OCI-LY1 (cell line): ENCODE data around the gene HS1BP3.

Source experiments
- H2AFZ ChIP-seq: fragments of 200-600 bp; sonication (generic), shearing (Covaris generic); 2 replicates; pipeline ENCODE4 v1.6.0; 2014; ENCODE audit warnings: antibody characterized with exemption, mild to moderate bottlenecking, low read length
- H3F3A ChIP-seq: fragments of 200-600 bp; sonication (generic), shearing (Covaris generic); 2 replicates; pipeline ENCODE4 v1.6.0; 2014; ENCODE audit warnings: mild to moderate bottlenecking, antibody characterized with exemption, low read length, moderate library complexity; ENCODE audit not compliant: insufficient read depth
- H3K27ac ChIP-seq: fragments of 200-600 bp; sonication (generic); 2 replicates; pipeline ENCODE4 v1.5.1; 2014; ENCODE audit warnings: low read length, mixed run types, mild to moderate bottlenecking, low read depth; ENCODE audit not compliant: poor library complexity, severe bottlenecking
- H3K27me3 ChIP-seq: fragments of 200-600 bp; sonication (generic); 2 replicates; pipeline ENCODE4 v1.6.0; 2014; ENCODE audit warnings: antibody characterized with exemption, mild to moderate bottlenecking, low read length, moderate library complexity; ENCODE audit not compliant: insufficient read depth
- H3K36me3 ChIP-seq: fragments of 200-600 bp; sonication (generic); 2 replicates; pipeline ENCODE4 v1.6.1; 2014; ENCODE audit warnings: mild to moderate bottlenecking, antibody characterized with exemption, low read length, moderate library complexity, mixed read lengths; ENCODE audit not compliant: insufficient read depth
- H3K4me1 ChIP-seq: fragments of 200-600 bp; sonication (generic); 2 replicates; pipeline ENCODE4 v1.5.1; 2014; ENCODE audit warnings: mild to moderate bottlenecking, low read length, moderate library complexity; ENCODE audit not compliant: insufficient read depth, severe bottlenecking
- H3K4me2 ChIP-seq: fragments of 200-600 bp; sonication (generic), shearing (Covaris generic); 2 replicates; pipeline ENCODE4 v1.6.1; 2014; ENCODE audit warnings: low read length
- H3K4me3 ChIP-seq: fragments of 200-600 bp; sonication (generic); 2 replicates; pipeline ENCODE4 v1.5.1; 2014; ENCODE audit warnings: low read length, low read depth, mild to moderate bottlenecking, mixed read lengths; ENCODE audit not compliant: poor library complexity, severe bottlenecking
- H3K79me2 ChIP-seq: fragments of 200-600 bp; shearing (Covaris generic); 2 replicates; pipeline ENCODE4 v1.6.1; 2016; ENCODE audit warnings: mixed run types, low read length, mixed read lengths; ENCODE audit not compliant: insufficient read depth
- H3K9ac ChIP-seq: fragments of 200-600 bp; sonication (generic), shearing (Covaris generic); 2 replicates; pipeline ENCODE4 v1.6.1; 2014; ENCODE audit warnings: mild to moderate bottlenecking, low read length, mixed read lengths
- H3K9me2 ChIP-seq: fragments of 200-600 bp; sonication (generic), shearing (Covaris generic); 2 replicates; pipeline ENCODE4 v1.6.1; 2014; ENCODE audit warnings: low read depth, mild to moderate bottlenecking, low read length, mixed read lengths
- H3K9me3 ChIP-seq: fragments of 200-600 bp; shearing (Covaris generic); 2 replicates; pipeline ENCODE4 v1.6.1; 2014; ENCODE audit warnings: low read length, mixed read lengths
- H4K20me1 ChIP-seq: fragments of 200-600 bp; sonication (generic), shearing (Covaris generic); 2 replicates; pipeline ENCODE4 v1.6.0; 2016; ENCODE audit warnings: mild to moderate bottlenecking, low read length; ENCODE audit not compliant: insufficient read depth
- CTCF ChIP-seq: fragments of 200-600 bp; sonication (generic), shearing (Covaris generic); IDR thresholded peaks from 2 replicates; pipeline ENCODE4 v1.5.1; 2017; ENCODE audit warnings: mild to moderate bottlenecking, antibody characterized with exemption, low read length, moderate library complexity, mixed read lengths
- EZH2 ChIP-seq: fragments of 200-600 bp; sonication (generic), shearing (Covaris generic); IDR thresholded peaks from 2 replicates; pipeline ENCODE4 v1.8.0; 2017; ENCODE audit warnings: borderline replicate concordance, mixed run types, mild to moderate bottlenecking, antibody characterized with exemption, low read length, moderate library complexity, mixed read lengths

The HS1BP3 gene

GRCh38 chr2:20642055-20642971 is 8.6 kb downstream of the HS1BP3 start:
- H3K4me1 ChIP-seq, result no peaks in the 10 kb centered on the region
- H3K27me3 ChIP-seq, result no peaks in the 10 kb centered on the region
- no peak overlapping the region for H2AFZ ChIP-seq
- H3K36me3 ChIP-seq, result no peaks in the 10 kb centered on the region; the same call in 1 of the 2 replicates
- H3K9me2 ChIP-seq, result no peaks in the 10 kb centered on the region
- H3K4me2 ChIP-seq, result no peak overlapping the region
- H3K4me3 ChIP-seq, result no peak overlapping the region
- no peak overlapping the region for H3K27ac ChIP-seq
- TF ChIP-seq EZH2 (no peak), CTCF (peak; percentile 79)
- no peaks in the 10 kb centered on the region for H3F3A ChIP-seq
- no peaks in the 10 kb centered on the region for H3K79me2 ChIP-seq
- no peak overlapping the region for H3K9ac ChIP-seq
- no peaks in the 10 kb centered on the region for H3K9me3 ChIP-seq
- no peaks in the 10 kb centered on the region for H4K20me1 ChIP-seq

DNA sequence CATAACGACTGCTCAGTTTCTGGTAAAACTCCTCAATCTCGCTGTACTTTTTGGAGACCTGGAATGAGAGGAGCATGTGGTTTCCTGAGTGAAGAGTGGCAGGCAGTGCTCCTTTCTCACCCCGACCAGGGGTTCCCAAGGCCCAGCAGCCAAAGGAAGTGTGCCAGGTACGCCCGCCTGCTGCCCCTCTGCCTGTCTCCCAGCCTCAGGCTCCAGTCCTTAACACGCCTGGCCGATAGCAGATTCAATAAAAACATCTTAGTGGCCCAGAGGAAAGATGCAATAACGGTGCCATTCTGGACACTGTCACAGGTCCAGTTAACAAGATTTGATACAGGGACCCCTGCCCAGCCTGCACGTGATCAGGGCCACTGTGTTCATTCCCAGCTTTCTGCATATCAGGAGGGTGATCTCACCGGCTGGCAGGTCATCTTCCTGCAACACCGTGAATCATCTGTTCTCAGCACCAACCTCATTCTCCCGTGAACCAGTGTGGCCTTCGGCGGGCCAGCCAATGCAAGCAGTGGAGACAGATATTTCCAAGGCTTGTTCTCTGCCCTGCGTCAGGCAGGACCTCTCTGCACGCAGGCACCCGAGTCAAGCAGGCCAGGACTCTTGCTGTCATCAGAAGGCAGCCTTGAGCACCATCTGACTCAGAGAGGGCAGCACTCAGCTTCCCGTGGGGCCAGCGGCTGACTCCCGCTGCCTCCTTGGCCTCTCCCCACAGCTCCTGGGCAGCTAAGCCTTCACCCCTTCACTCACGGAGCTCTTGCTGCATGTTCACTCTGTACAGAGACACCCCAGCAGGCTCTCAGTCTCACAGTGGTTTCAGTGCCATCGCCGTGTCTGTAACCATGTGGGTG is 9.5 kb downstream of the HS1BP3 start:
- TF ChIP-seq EZH2, result no peak
- no peak for TF ChIP-seq CTCF
- Histone ChIP-seq H3K9me3 (no peaks in the 10 kb centered on the region), H3K4me2 (no peak overlapping the region), H4K20me1 (no peaks in the 10 kb centered on the region), H3K79me2 (no peaks in the 10 kb centered on the region), H3K4me1 (no peaks in the 10 kb centered on the region), H3K36me3 (no peaks in the 10 kb centered on the region; the same call in 1 of the 2 replicates), H3K4me3 (no peak overlapping the region), H3K9ac (no peak overlapping the region), H3K9me2 (no peaks in the 10 kb centered on the region), H3K27ac (no peak overlapping the region), H3K27me3 (no peaks in the 10 kb centered on the region), H3F3A (no peaks in the 10 kb centered on the region), H2AFZ (no peak overlapping the region)

- Histone ChIP-seq H3K9me3 (no peaks in the 10 kb centered on the region), H3K27me3 (no peaks in the 10 kb centered on the region), H3F3A (no peaks in the 10 kb centered on the region), H3K4me3 (no peak overlapping the region), H3K9me2 (no peaks in the 10 kb centered on the region), H3K9ac (no peak overlapping the region), H4K20me1 (no peaks in the 10 kb centered on the region), H3K79me2 (no peaks in the 10 kb centered on the region), H3K27ac (no peak overlapping the region), H3K36me3 (no peaks in the 10 kb centered on the region; the same call in 1 of the 2 replicates), H2AFZ (no peak overlapping the region), H3K4me1 (no peaks in the 10 kb centered on the region), H3K4me2 (no peak overlapping the region)
- TF ChIP-seq EZH2 (no peak), CTCF (no peak)
These were observed 10.3 kb downstream of the HS1BP3 start for GRCh38 chr2:20640411-20641122.
